Measurements from ENCODE around the gene TRAF3IP1. TPM values are rescaled to one million over a fixed set of nuclear protein-coding genes. Genes with fewer than 3 reads are reported as not detected.

TRAF3IP1 gene
- total RNA-seq, 1 donor from 2014 or later: 9.4 TPM

DNA sequence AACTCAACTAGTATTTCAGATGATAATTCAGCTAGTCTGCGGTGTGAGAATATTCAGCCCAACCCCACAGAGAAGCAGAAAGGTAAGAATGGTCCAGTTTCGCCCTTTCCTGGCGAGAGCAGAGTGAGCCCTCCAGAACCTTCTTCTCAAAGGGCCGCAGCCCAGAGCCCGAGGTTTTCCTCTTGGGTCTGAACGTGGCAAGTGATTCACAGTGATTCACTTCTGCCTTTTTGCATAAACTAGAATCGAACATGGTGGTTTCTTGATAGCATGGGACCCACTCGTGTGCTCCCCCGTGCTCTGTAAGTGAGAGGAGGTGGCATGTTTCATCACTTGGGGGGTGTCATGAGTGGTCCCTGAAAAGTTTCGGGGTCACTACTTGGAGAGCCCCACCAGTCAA, 24.2 kb downstream of the TRAF3IP1 start:
- no peak for DNase-seq (ENCODE audit: low read depth)
- Histone ChIP-seq H3K27me3 (ENCODE audit: control insufficient read depth, insufficient read depth, low read length) (no peaks in the 10 kb centered on the region), H3K36me3 (ENCODE audit: control insufficient read depth, insufficient read depth, low read length) (no peaks in the 10 kb centered on the region), H3K4me3 (ENCODE audit: low read depth, low read length) (no peak overlapping the region)
- TF ChIP-seq CTCF (IDR thresholded peaks at IDR 0.05; ENCODE audit: insufficient read depth, low read length, poor library complexity, severe bottlenecking): no peak

- no peak for DNase-seq (ENCODE audit: low read depth)
- Histone ChIP-seq H3K4me3 (ENCODE audit: low read depth, low read length) (no peak overlapping the region), H3K36me3 (ENCODE audit: control insufficient read depth, insufficient read depth, low read length) (no peaks in the 10 kb centered on the region), H3K27me3 (ENCODE audit: control insufficient read depth, insufficient read depth, low read length) (no peaks in the 10 kb centered on the region)
- TF ChIP-seq CTCF (IDR thresholded peaks at IDR 0.05; ENCODE audit: insufficient read depth, low read length, poor library complexity, severe bottlenecking): no peak
Observed at GRCh38 chr2:238345297-238345968, 25.1 kb downstream of the TRAF3IP1 start.

DNA sequence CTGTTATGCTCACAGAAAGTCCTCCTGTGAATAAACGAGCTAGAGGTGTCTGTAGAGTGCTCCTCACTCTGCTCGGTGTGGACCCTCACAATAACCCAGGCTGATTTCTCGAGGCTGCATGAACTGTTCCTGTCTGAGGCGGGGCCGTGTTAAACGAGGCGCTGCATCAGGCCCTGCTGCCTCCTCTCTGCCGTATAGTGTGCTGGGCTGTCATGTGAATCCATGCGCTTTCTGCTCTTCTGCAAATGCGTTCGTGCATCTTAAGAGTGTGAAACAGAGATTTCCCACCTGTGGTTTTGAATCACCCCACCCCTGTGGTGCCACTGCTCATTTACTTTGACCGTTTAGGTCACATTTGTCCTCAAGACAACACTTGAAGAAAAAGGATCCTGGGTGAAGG, 26.2 kb downstream of the TRAF3IP1 start:
- no peak for DNase-seq (ENCODE audit: low read depth)
- Histone ChIP-seq H3K27me3 (ENCODE audit: control insufficient read depth, insufficient read depth, low read length) (no peaks in the 10 kb centered on the region), H3K36me3 (ENCODE audit: control insufficient read depth, insufficient read depth, low read length) (no peaks in the 10 kb centered on the region), H3K4me3 (ENCODE audit: low read depth, low read length) (no peak overlapping the region)
- no peak for TF ChIP-seq CTCF (IDR thresholded peaks at IDR 0.05; ENCODE audit: insufficient read depth, low read length, poor library complexity, severe bottlenecking)

DNA sequence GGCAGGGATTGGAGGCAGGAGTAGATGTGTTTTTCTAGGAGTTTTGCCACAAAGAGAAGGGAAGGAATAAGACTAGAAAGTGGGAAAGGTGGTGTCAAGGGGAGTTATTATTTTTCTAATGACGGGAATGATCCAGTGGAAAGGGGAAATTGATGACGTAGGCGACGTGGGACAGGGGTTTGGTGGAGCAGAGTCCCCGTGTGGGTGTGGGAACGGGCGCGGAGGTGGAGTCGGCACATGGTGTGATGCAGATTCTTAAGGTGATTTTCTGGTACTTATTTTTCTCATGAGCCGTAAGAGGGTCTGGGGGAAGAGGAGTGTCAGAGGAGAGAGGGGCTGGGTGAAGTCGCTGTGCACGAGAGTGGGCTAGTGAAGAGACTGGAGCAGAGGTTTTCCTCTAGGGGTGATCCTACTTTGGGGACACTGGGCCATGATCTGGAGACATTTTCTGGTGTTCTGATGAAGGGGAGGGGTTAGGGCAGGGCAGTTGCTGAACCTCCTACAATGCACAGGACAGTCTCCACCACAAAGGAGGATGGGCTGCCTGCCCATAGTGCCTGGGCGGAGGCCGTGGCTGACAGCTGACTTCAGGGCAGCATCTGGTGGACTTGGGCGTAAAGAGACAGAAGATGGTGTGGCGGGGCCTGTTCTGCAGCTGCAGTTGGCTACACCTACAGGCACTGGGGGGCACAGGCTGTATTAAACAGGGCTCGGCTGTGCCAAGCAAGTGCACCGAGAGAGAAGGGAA, 30.0 kb downstream of the TRAF3IP1 start:
- no peaks in the 10 kb centered on the region for H3K36me3 ChIP-seq (ENCODE audit: control insufficient read depth, insufficient read depth, low read length)
- H3K27me3 ChIP-seq (ENCODE audit: control insufficient read depth, insufficient read depth, low read length): no peaks in the 10 kb centered on the region
- DNase-seq (ENCODE audit: low read depth): no peak
- no peak for TF ChIP-seq CTCF (IDR thresholded peaks at IDR 0.05; ENCODE audit: insufficient read depth, low read length, poor library complexity, severe bottlenecking)
- no peak overlapping the region for H3K4me3 ChIP-seq (ENCODE audit: low read depth, low read length)

- no peaks in the 10 kb centered on the region for H3K36me3 ChIP-seq (ENCODE audit: control insufficient read depth, insufficient read depth, low read length)
Observed at GRCh38 chr2:238351315-238351714, 31.0 kb downstream of the TRAF3IP1 start.

More at GRCh38 chr2:238351315-238351714, 31.0 kb downstream of the TRAF3IP1 start:
- no peaks in the 10 kb centered on the region for H3K27me3 ChIP-seq (ENCODE audit: control insufficient read depth, insufficient read depth, low read length)
- no peak for TF ChIP-seq CTCF (IDR thresholded peaks at IDR 0.05; ENCODE audit: insufficient read depth, low read length, poor library complexity, severe bottlenecking)
- DNase-seq (ENCODE audit: low read depth): no peak
- H3K4me3 ChIP-seq (ENCODE audit: low read depth, low read length): no peak overlapping the region

All from kidney epithelial cell (primary cell).